HepG2 (cell line): Measurements from ENCODE around the gene TPRG1L. TPM values are rescaled to one million over a fixed set of nuclear protein-coding genes. Genes with fewer than 3 reads are reported as not detected.

ENCODE experiments used
- ATAC-seq: fragments of 200-7000 bp; cut with Tn5 transposase; 3 replicates; pipeline ENCODE4 v1.9.1; 2020; ENCODE audit warnings: mild to moderate bottlenecking, moderate library complexity
- BruUV-seq: library from RNA; stranded (reverse); fragments of 400-500 nt; replicated peaks from 2 replicates; lab custom pipeline; 2021; lab: Mats Ljungman, UMichigan
- CTCF ChIA-PET: fragments of 300-600 bp; formaldehyde crosslinking; extraction: SDS; loops from one replicate; lab custom pipeline; 2021; ENCODE audit warnings: low total read pairs, inconsistent platforms, low intra/inter-chr PET ratio; lab: Yijun Ruan, JAX
- POLR2A ChIA-PET: fragments of 350-600 bp; sonication (Branson Sonifier 250); formaldehyde crosslinking; loops from one replicate; lab custom pipeline; 2020; ENCODE audit warnings: antibody characterized with exemption, inconsistent platforms; lab: Yijun Ruan, JAX
- DNase-seq: peaks from one replicate; pipeline ENCODE4 v3.0.0-alpha.2; 2015; ENCODE audit warnings: low spot score
- FAIRE-seq: peaks from 3 replicates; lab custom pipeline; 2011; peaks lifted over from hg19 to GRCh38; lab: Jason Lieb, UNC
- H2AFZ ChIP-seq: one replicate; pipeline ENCODE4 v1.6.1; 2011; ENCODE audit warnings: low read length, inconsistent platforms
- H3K27ac ChIP-seq: fragments of 300-600 bp; 3 replicates; pipeline ENCODE4 v1.8.0; 2011; ENCODE audit warnings: mixed run types, mild to moderate bottlenecking, mixed read lengths, low read length, inconsistent platforms; ENCODE audit not compliant: insufficient read depth; ENCODE audit errors: extremely low read length
- H3K27me3 ChIP-seq, 2 experiments: fragments of 200-600 bp in 1 of 2; 2 replicates in 1 of 2; 3 replicates in 1 of 2; pipeline versions ENCODE4 v1.6.0 to v1.8.0; 2011; ENCODE audit warnings: low read length in 2 of 2, mild to moderate bottlenecking in 2 of 2, moderate library complexity in 2 of 2, inconsistent platforms in 1 of 2; ENCODE audit not compliant: insufficient read depth in 2 of 2, control insufficient read depth in 1 of 2
- H3K36me3 ChIP-seq, 2 experiments: fragments of 200-600 bp in 1 of 2; replicated peaks in 1 of 2; 2 replicates in 1 of 2; 3 replicates in 1 of 2; pipeline versions ENCODE4 v1.5.1 to v1.8.0; 2011; ENCODE audit warnings: low read length in 2 of 2, inconsistent platforms in 1 of 2; ENCODE audit not compliant: insufficient read depth in 2 of 2, control insufficient read depth in 1 of 2
- H3K4me1 ChIP-seq: 2 replicates; pipeline ENCODE4 v1.5.1; 2012; ENCODE audit warnings: low read length, inconsistent platforms; ENCODE audit not compliant: insufficient read depth
- H3K4me2 ChIP-seq: 2 replicates; pipeline ENCODE4 v1.6.0; 2011; ENCODE audit warnings: low read depth, low read length, inconsistent platforms
- H3K4me3 ChIP-seq, 3 experiments: fragments of 200-600 bp in 1 of 3; sonication (generic), shearing (Covaris generic) in 1 of 3; replicated peaks in 1 of 3; 2 replicates each; pipeline ENCODE4 v1.5.1; 2011 to 2016; ENCODE audit warnings: low read length in 3 of 3, inconsistent platforms in 2 of 3, low read depth in 2 of 3, mild to moderate bottlenecking in 2 of 3, control low read depth in 1 of 3, mixed read lengths in 1 of 3; ENCODE audit not compliant: insufficient read depth in 1 of 3
- H3K79me2 ChIP-seq: one replicate; pipeline ENCODE4 v1.6.1; 2011; ENCODE audit warnings: low read length, inconsistent platforms; ENCODE audit not compliant: insufficient read depth
- H3K9ac ChIP-seq: 2 replicates; pipeline ENCODE4 v1.6.0; 2011; ENCODE audit warnings: mild to moderate bottlenecking, low read depth, low read length, inconsistent platforms; ENCODE audit not compliant: insufficient read depth
- H3K9me3 ChIP-seq: 2 replicates; pipeline ENCODE4 v1.5.1; 2012; ENCODE audit warnings: mild to moderate bottlenecking, low read length
- H4K20me1 ChIP-seq: 2 replicates; pipeline ENCODE4 v1.6.0; 2011; ENCODE audit warnings: inconsistent platforms, mild to moderate bottlenecking, low read length, moderate library complexity; ENCODE audit not compliant: insufficient read depth
- ELF1 ChIP-seq: sonication (generic); formaldehyde crosslinking; IDR thresholded peaks from 2 replicates; pipeline ENCODE4 v1.4.0; 2020; ENCODE audit warnings: missing genetic modification reagents
- SOX6 ChIP-seq, 2 experiments: fragments of 450-650 bp in 1 of 2; sonication (generic) in 1 of 2; formaldehyde crosslinking in 1 of 2; IDR thresholded peaks; 2 replicates each; pipeline versions ENCODE4 v1.4.0 to v1.6.1; 2017 to 2020; ENCODE audit warnings: antibody characterized with exemption in 1 of 2, mild to moderate bottlenecking in 1 of 2, missing genetic modification reagents in 1 of 2
- ZNF234 ChIP-seq: sonication (generic); formaldehyde crosslinking; conservative IDR thresholded peaks from 2 replicates; pipeline ENCODE4 v1.5.1; 2020; ENCODE audit warnings: mild to moderate bottlenecking, missing genetic modification reagents
- ZNF768 ChIP-seq: sonication (generic); formaldehyde crosslinking; IDR thresholded peaks from 2 replicates; pipeline ENCODE4 v1.4.0; 2020; ENCODE audit warnings: missing genetic modification reagents
- WGBS: methylation state at CpG from one replicate; pipeline ENCODE4 v1.1.6; 2017; ENCODE audit warnings: low lambda C conversion rate; 5-methylcytosine and 5-hydroxymethylcytosine counted together
- in situ Hi-C: cut with HindIII; loops from 2 replicates; pipeline ENCODE4 v1.10.0; 2017; ENCODE audit warnings: low pct_unique_long_range_greater_than_20kb; ENCODE audit not compliant: extremely low pct_ligation_motif_present
- intact Hi-C: fragments of 100-400 bp; cut with micrococcal nuclease; formaldehyde crosslinking; loops from one replicate; pipeline ENCODE4 v1.10.0; 2022; ENCODE audit not compliant: unreplicated experiment
- polyA plus RNA-seq, 8 experiments: library from polyadenylated mRNA; depleted of rRNA in 3 of 8; stranded (reverse) in 7 of 8; unstranded in 1 of 8; fragments of >200 nt; fragmentation: Illumina TruSeq in 4 of 8; extraction: Trizol in 4 of 8; gene quantifications; 2 replicates each; pipeline versions ENCODE4 v1.2.1 to v1.2.3, GENCODE V29; 2011 to 2016; ENCODE audit warnings: low read depth in 4 of 8, missing spikeins in 1 of 8, mixed read lengths in 1 of 8; ENCODE audit not compliant: insufficient read depth in 1 of 8
- total RNA-seq, 5 experiments: library from RNA; depleted of rRNA; stranded (reverse); fragments of >200 nt; fragmentation: Illumina TruSeq; extraction: Trizol; gene quantifications; 2 replicates each; pipeline ENCODE4 v1.2.3, GENCODE V29; 2016; ENCODE audit warnings: low read depth in 1 of 5

TPRG1L gene
- total and polyA plus RNA-seq, 2 of the 13 experiments (the other 11 are each of a cell fraction or from before 2014, with no cell fraction given): 21.3 to 37.4 TPM

DNA sequence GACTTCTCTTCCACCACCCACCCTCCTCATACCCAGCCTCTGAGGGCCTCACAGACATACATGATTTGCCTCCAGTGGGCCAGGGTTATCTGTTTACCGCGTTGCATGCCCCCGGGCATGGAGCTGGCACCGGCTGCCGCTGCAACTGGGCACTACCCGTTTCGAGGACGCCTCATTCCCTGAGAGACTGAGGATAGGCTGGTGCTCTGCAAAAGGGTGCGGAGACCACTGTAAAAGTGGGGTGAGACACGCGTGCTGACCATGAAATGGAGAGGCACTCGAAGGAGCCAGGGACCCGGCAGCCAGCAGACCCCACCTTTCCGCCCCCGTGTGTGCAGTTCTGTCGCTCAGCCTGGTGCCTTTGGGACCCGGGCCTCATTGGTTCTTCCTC lies 48.2 kb downstream of the TPRG1L start:
- DNase-seq (no peak), ATAC-seq (no peak), FAIRE-seq (no peak)
- Histone ChIP-seq H3K27me3 (no peaks in the 10 kb centered on the region; a peak in 1 of 5 replicates), H3K4me1 (peaks cover 13% of the 10 kb centered on the region), H3K9me3 (no peaks in the 10 kb centered on the region), H3K36me3 (no peaks in the 10 kb centered on the region), H4K20me1 (peaks cover 3% of the 10 kb centered on the region; the same call in 1 of the 2 replicates), H3K79me2 (no peaks in the 10 kb centered on the region), H3K4me3 (no peak overlapping the region), H3K27ac (no peak overlapping the region), H2AFZ (no peak overlapping the region), H3K4me2 (no peak overlapping the region), H3K9ac (no peak overlapping the region)
- intact Hi-C loops: no loop called here
- in situ Hi-C loops: no loop called here
- ChIA-PET CTCF (no interaction called here), POLR2A (no interaction called here)
- TF ChIP-seq SOX6 (IDR thresholded peaks at IDR 0.05) (no peak), SOX6 (CRISPR knock-in tag; IDR thresholded peaks at IDR 0.05) (no peak)
- 91% methylated on average over 16 of the region's 17 CpGs for WGBS
- no TSS peak for BruUV-seq

DNA sequence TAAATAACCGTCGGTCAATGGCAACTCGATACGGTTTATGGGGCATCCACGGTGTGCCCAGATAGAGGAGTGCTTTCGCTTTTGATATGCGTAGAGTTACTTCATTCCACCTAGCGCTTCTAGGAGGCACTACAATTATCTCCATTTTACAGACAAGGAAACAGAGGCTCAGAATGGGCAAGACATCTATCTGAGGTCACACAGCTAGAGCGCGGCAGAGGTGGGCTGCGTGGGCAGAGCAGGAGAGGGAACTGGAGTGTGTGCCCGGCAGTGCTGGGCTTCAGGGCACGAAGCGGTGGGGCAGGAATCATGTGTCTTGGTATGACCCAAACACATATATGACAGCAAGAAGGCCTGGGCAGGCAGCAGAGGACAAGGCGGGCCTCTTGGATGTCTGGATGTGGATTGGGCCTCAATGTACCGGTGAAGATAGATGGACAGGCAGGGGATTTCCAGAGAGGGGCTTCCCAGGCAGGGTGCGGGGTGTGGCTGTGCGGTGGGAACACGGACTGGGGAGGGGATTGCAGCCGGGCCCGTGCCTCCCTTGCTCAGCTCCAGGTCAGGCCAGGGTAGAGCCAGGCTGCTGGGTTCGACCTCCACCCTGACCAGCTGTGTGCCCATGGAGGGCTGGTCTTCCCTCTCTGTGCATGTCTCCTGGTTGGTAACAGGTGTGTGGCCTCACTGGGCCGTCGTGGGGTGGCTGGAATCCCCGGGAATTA lies 48.7 kb downstream of the TPRG1L start:
- peaks cover 8% of the 10 kb centered on the region for H3K4me1 ChIP-seq
- POLR2A ChIA-PET: no interaction called here
- H3K79me2 ChIP-seq: no peaks in the 10 kb centered on the region
- no peak overlapping the region for H3K9ac ChIP-seq
- peaks cover 3% of the 10 kb centered on the region; the same call in 1 of the 2 replicates for H4K20me1 ChIP-seq
- in situ Hi-C loops: no loop called here
- no peak overlapping the region for H3K4me2 ChIP-seq
- no peaks in the 10 kb centered on the region for H3K36me3 ChIP-seq
- TF ChIP-seq ZNF234 (CRISPR knock-in tag) (no peak), ELF1 (CRISPR knock-in tag) (no peak), ZNF768 (CRISPR knock-in tag) (peak; percentile 88)
- TF ChIP-seq, all 625 proteins: peak for 1
- BruUV-seq: no TSS peak
- no peak for DNase-seq
- no peak overlapping the region for H3K4me3 ChIP-seq
- CTCF ChIA-PET: no interaction called here
- H3K27me3 ChIP-seq: no peaks in the 10 kb centered on the region; a peak in 1 of 5 replicates
- WGBS: 89% methylated on average over 18 of the region's 25 CpGs
- intact Hi-C loops: no loop called here
- H3K9me3 ChIP-seq: no peaks in the 10 kb centered on the region
- FAIRE-seq: no peak
- no peak overlapping the region for H3K27ac ChIP-seq
- no peak for ATAC-seq
- no peak overlapping the region for H2AFZ ChIP-seq
